Gastroesophageal sphincter (tissue), 4 donors: ENCODE data around the gene NUBPL. TPM values are rescaled to one million over a fixed set of nuclear protein-coding genes. Genes with fewer than 3 reads are reported as not detected.
"Not testable (repeated sequence)": the region's sequence is repeated elsewhere in the genome, so short reads cannot be mapped to it uniquely, and the experiment has no call there.

Experiments
- ATAC-seq: fragments of 150-250 bp; one replicate; pipeline ENCODE4 v1.9.1; 2016; ENCODE audit warnings: mild to moderate bottlenecking, moderate library complexity
- H3K27ac ChIP-seq, 4 donors: fragments of 200-600 bp; sonication (generic) in 3 of 4; 1 replicate in 3 of 4; 2 replicates in 1 of 4; pipeline ENCODE4 v1.5.1; 2016 to 2019
- H3K27me3 ChIP-seq: fragments of 200-600 bp; sonication (generic); one replicate; pipeline ENCODE4 v1.5.1; 2019
- H3K36me3 ChIP-seq, 2 donors: fragments of 200-600 bp; sonication (generic); one replicate each; pipeline ENCODE4 v1.5.1; 2019; ENCODE audit warnings: control low read depth in 1 of 2
- H3K4me1 ChIP-seq, 3 donors: fragments of 200-600 bp; sonication (generic); 1 replicate in 2 of 3; 2 replicates in 1 of 3; pipeline ENCODE4 v1.5.1; 2016 to 2019; ENCODE audit warnings: control low read depth in 2 of 3
- H3K4me3 ChIP-seq, 2 donors: fragments of 200-600 bp; sonication (generic); one replicate each; pipeline ENCODE4 v1.5.1; 2019; ENCODE audit warnings: mild to moderate bottlenecking in 1 of 2, moderate library complexity in 1 of 2
- H3K9me3 ChIP-seq, 3 donors: fragments of 200-600 bp; sonication (generic); one replicate each; pipeline ENCODE4 v1.5.1; 2017 to 2019; ENCODE audit warnings: control low read depth in 2 of 3
- CTCF ChIP-seq, 4 experiments: fragments of 200-600 bp in 2 of 4; fragments of 450-650 bp in 2 of 4; sonication (generic) in 1 of 4; IDR thresholded peaks; one replicate each; pipeline ENCODE4 v1.5.1; 2017 to 2019; ENCODE audit warnings: antibody characterized with exemption in 4 of 4, mild to moderate bottlenecking in 2 of 4, moderate library complexity in 2 of 4
- EP300 ChIP-seq: sonication (generic); formaldehyde crosslinking; IDR thresholded peaks from one replicate; pipeline ENCODE4 v1.6.1; 2017; ENCODE audit warnings: antibody characterized with exemption, mild to moderate bottlenecking
- POLR2A ChIP-seq, 2 donors: fragments of 450-650 bp; IDR thresholded peaks; one replicate each; pipeline ENCODE4 v1.6.1; 2017; ENCODE audit warnings: antibody characterized with exemption in 2 of 2, mild to moderate bottlenecking in 2 of 2, moderate library complexity in 1 of 2
- POLR2AphosphoS5 ChIP-seq: sonication (generic); formaldehyde crosslinking; IDR thresholded peaks from one replicate; pipeline ENCODE4 v1.6.1; 2017; ENCODE audit warnings: antibody characterized with exemption
- WGBS, 2 donors: methylation state at CpG; one replicate each; pipeline ENCODE4 v1.1.5; 2018; ENCODE audit warnings: low coverage in 1 of 2; 5-methylcytosine and 5-hydroxymethylcytosine counted together
- total RNA-seq, 4 donors: library from RNA; depleted of rRNA; stranded (reverse); fragments of >200 nt; gene quantifications; one replicate each; pipeline ENCODE4 v1.1.0, GENCODE V29; 2016

Gene NUBPL
- total RNA-seq, 4 donors from 2014 or later = 8.1 to 24.3 (median 14.5) TPM

DNA sequence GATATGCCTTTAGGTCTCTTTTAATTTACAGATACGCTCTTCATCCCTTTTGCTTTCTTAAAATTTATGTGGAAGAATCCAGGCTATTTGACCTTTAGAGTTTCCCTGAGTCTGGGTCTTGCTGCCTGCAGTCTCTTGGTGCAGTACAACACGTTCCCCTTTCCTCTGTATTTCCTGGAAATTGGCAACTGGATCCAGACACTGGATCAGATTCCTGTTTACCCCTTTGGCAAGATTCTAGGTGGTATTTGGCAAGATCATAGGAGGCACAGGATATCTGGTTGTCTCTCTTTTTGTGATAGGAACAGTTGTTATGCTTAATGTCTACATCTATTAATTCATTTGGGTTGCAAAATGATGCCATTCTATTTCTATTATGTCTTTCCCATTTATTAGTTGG, 328.1 kb downstream of the NUBPL start:
- H3K27me3 ChIP-seq = no peaks in the 10 kb centered on the region
- H3K36me3 ChIP-seq = no peaks in the 10 kb centered on the region
- 77 to 95% methylated on average over 2 of the region's 2 CpGs for WGBS, 2 donors
- H3K4me3 ChIP-seq = no peak overlapping the region
- no peaks in the 10 kb centered on the region for H3K9me3 ChIP-seq
- ATAC-seq = no peak
- H3K4me1 ChIP-seq = no peaks in the 10 kb centered on the region
- TF ChIP-seq POLR2A (IDR thresholded peaks at IDR 0.05) (no peak), CTCF (IDR thresholded peaks at IDR 0.05) (no peak), EP300 (no peak), POLR2AphosphoS5 (no peak)
- H3K27ac ChIP-seq = no peak overlapping the region

DNA sequence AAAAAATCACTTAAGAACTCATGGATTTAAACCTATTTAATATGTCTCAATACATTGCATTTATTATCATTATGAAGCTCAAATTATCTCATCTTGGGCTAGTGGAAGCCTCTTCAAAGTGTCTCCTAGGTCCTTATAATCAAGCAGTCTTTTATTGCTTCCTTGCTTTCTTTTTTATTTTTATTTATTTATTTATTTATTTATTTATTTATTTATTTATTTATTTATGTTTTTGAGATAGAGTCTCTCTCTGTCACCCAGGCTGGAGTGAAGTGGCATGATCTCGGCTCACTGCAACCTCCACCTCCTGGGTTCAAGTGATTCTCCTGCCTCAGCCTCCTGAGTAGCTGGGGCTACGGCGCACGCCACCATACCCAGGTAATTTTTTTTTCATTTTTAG, 329.0 kb downstream of the NUBPL start:
- not testable (repeated sequence) for H3K4me3 ChIP-seq, H3K36me3 ChIP-seq, H3K4me1 ChIP-seq, H3K27ac ChIP-seq, H3K9me3 ChIP-seq, ATAC-seq, H3K27me3 ChIP-seq
- WGBS, 2 donors = 83 to 100% methylated on average over 2 to 4 of the region's 4 CpGs

DNA sequence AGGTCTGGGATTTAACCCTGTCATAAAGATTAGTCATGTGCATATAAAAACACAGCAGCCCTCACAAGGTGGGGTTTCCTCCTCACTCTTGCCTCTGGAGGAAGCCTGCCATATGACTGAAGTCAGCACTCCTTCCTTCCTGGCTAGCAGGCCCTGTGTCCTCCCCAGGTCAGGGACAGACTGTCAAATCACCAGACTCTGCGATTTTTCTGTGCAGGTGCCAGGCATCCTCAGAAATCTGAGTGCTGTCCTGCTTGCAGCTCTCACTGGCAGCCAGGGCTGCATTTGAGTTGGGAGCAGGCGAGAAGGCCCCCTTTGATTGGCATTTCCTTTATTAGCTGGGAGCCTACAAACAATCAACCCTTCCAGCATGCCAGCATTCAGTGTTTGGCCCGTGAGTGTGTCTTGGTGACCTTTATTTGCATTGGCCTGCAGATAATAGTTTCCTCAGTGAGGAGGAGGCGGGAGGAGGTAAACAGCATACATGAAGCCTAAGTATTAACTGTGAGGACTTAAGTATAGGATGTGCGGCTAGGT, 332.1 kb downstream of the NUBPL start:
- H3K36me3 ChIP-seq = no peaks in the 10 kb centered on the region
- TF ChIP-seq POLR2AphosphoS5 (no peak), CTCF (IDR thresholded peaks at IDR 0.05) (no peak), EP300 (no peak), POLR2A (IDR thresholded peaks at IDR 0.05) (no peak)
- WGBS, 2 donors = 17% methylated on average over 1 of the region's 5 CpGs; no CpG with 5 or more reads in 1 of the 2 donors
- H3K9me3 ChIP-seq = no peaks in the 10 kb centered on the region
- no peak for ATAC-seq
- no peak overlapping the region for H3K27ac ChIP-seq
- no peaks in the 10 kb centered on the region for H3K27me3 ChIP-seq
- no peaks in the 10 kb centered on the region for H3K4me1 ChIP-seq
- H3K4me3 ChIP-seq = no peak overlapping the region

DNA sequence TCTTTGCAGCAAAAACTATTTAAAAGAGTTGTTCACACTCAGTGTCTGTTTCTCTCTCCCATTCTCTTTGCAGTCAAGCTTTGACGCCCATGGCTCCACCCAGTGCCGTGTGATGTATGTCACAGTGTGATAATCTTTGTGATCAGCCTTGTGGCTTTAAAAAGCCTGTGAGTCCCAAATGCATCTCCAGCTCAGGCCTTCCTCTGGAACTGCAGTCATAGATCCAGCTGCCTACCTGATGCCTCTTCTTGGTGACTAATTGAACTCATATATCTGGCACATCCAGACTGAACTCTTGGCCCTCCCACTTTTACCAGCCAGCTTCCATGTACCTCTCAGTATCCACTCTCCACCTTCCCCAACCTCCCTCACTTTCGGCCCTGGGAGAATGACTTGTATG, 333.1 kb downstream of the NUBPL start:
- Histone ChIP-seq H3K36me3 (no peaks in the 10 kb centered on the region), H3K4me1 (no peaks in the 10 kb centered on the region), H3K27ac (no peak overlapping the region), H3K4me3 (no peak overlapping the region), H3K27me3 (no peaks in the 10 kb centered on the region), H3K9me3 (no peaks in the 10 kb centered on the region)
- TF ChIP-seq CTCF (IDR thresholded peaks at IDR 0.05) (no peak), POLR2A (IDR thresholded peaks at IDR 0.05) (no peak), EP300 (no peak), POLR2AphosphoS5 (no peak)
- no peak for ATAC-seq
- WGBS, 2 donors = 65 to 88% methylated on average over 2 to 3 of the region's 3 CpGs

GRCh38 chr14:31895206-31895605, 334.0 kb downstream of the NUBPL start:
- ATAC-seq = no peak
- Histone ChIP-seq H3K27me3 (no peaks in the 10 kb centered on the region), H3K4me3 (no peak overlapping the region), H3K9me3 (no peaks in the 10 kb centered on the region), H3K27ac (no peak overlapping the region), H3K4me1 (no peaks in the 10 kb centered on the region), H3K36me3 (no peaks in the 10 kb centered on the region)
- no peak for TF ChIP-seq CTCF (IDR thresholded peaks at IDR 0.05)
- WGBS, 2 donors = 73 to 75% methylated on average over 2 of the region's 2 CpGs
